ENCODE data around the gene WDR45B. TPM values are rescaled to one million over a fixed set of nuclear protein-coding genes. Genes with fewer than 3 reads are reported as not detected.

WDR45B gene
- polyA plus RNA-seq, 1 experiment, result 141 TPM

DNA sequence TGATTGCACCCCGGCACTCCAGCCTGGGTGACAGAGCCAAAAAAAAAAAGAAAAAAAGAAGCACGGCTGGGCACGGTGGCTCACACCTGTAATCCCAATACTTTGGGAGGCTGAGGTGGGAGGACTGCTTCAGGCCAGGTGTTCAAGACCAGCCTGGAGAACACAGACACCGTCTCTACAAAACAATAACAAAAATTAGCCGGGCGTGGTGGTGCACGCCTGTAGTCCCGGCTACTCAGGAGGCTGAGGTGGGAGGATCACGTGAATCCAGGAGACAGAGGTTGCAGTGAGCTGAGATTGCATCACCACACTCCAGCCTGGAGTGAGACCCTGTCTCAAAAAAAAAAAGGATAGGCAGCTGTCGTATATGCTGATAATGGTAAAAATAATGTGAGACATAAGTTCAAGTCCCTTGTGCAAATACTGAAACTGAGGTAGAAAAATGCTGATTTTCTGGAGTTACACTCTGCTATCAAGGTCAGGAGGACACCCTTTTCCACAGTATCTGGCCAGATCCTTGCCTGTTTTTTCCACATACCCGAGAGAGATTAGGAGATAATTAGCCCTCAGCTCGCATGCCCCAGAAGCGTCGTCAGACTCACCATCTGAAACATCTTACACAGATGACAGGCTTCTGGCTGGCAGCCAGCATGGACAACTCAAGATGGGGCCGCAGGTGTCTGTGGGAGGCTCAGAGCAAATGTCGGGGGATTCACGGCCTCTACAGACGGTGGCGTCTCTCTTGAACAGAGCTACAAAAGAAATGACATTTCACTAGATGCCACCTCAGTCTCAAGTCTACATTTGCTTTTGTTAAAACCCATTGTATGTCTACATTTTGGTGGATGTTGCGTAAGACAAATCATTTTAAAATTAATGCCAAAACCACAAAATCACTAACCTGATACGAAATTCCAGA is 36.8 kb downstream of the WDR45B start:
- TF ChIP-seq, protein P1, sequence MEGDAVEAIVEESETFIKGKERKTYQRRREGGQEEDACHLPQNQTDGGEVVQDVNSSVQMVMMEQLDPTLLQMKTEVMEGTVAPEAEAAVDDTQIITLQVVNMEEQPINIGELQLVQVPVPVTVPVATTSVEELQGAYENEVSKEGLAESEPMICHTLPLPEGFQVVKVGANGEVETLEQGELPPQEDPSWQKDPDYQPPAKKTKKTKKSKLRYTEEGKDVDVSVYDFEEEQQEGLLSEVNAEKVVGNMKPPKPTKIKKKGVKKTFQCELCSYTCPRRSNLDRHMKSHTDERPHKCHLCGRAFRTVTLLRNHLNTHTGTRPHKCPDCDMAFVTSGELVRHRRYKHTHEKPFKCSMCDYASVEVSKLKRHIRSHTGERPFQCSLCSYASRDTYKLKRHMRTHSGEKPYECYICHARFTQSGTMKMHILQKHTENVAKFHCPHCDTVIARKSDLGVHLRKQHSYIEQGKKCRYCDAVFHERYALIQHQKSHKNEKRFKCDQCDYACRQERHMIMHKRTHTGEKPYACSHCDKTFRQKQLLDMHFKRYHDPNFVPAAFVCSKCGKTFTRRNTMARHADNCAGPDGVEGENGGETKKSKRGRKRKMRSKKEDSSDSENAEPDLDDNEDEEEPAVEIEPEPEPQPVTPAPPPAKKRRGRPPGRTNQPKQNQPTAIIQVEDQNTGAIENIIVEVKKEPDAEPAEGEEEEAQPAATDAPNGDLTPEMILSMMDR (IDR thresholded peaks at IDR 0.05; ENCODE audit: insufficient read depth, low read depth, low read length), result no peak
- ChIA-PET POLR2A (no interaction called here), CTCF (interaction anchor here (0.7 kb wide), 1 partner anchor 20 kb away, joined by 3 read pairs; no protein-coding TSS in a partner anchor)
- DNase-seq (ENCODE audit: low read depth), result no peak
- Histone ChIP-seq H3K4me3 (ENCODE audit: low read depth, low read length) (no peak overlapping the region), H3K27me3 (ENCODE audit: control insufficient read depth, insufficient read depth, low read length) (no peaks in the 10 kb centered on the region), H3K36me3 (ENCODE audit: control insufficient read depth, insufficient read depth, low read length) (peaks cover 12% of the 10 kb centered on the region)

DNA sequence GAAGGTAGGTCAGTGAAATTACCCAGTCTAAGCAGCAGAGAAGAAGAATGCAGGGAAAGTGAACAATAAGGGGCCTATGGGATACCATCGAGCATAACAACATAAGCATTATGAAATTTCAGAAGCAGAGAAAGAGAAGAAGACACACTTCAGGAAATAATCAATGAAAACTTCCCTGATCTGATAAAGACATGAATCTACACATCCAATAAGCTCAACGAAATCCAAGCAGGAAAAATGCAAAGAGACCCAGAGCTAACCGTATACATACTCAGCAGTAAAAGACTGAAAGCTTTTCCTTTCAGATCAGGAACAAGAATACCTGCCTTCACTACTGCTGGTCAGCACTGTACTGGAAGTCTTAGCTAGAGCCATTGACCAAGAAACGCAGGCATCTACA is 38.6 kb downstream of the WDR45B start:
- Histone ChIP-seq H3K27me3 (ENCODE audit: control insufficient read depth, insufficient read depth, low read length) (no peaks in the 10 kb centered on the region), H3K36me3 (ENCODE audit: control insufficient read depth, insufficient read depth, low read length) (peaks cover 8% of the 10 kb centered on the region), H3K4me3 (ENCODE audit: low read depth, low read length) (no peak overlapping the region)
- TF ChIP-seq, protein P1 (IDR thresholded peaks at IDR 0.05; ENCODE audit: insufficient read depth, low read depth, low read length), result no peak
- no peak for DNase-seq (ENCODE audit: low read depth)
- CTCF ChIA-PET, result no interaction called here
- POLR2A ChIA-PET, result no interaction called here

- ChIA-PET POLR2A (no interaction called here), CTCF (interaction anchor here (1.0 kb wide), 1 partner anchor 13 kb away, joined by 3 read pairs; no protein-coding TSS in a partner anchor)
- peaks cover 11% of the 10 kb centered on the region for H3K36me3 ChIP-seq (ENCODE audit: control insufficient read depth, insufficient read depth, low read length)
- no peaks in the 10 kb centered on the region for H3K27me3 ChIP-seq (ENCODE audit: control insufficient read depth, insufficient read depth, low read length)
- DNase-seq (ENCODE audit: low read depth), result no peak
- TF ChIP-seq, protein P1 (IDR thresholded peaks at IDR 0.05; ENCODE audit: insufficient read depth, low read depth, low read length), result no peak
- H3K4me3 ChIP-seq (ENCODE audit: low read depth, low read length), result no peak overlapping the region
Measured at GRCh38 chr17:82608816-82609215, 39.4 kb downstream of the WDR45B start.

DNA sequence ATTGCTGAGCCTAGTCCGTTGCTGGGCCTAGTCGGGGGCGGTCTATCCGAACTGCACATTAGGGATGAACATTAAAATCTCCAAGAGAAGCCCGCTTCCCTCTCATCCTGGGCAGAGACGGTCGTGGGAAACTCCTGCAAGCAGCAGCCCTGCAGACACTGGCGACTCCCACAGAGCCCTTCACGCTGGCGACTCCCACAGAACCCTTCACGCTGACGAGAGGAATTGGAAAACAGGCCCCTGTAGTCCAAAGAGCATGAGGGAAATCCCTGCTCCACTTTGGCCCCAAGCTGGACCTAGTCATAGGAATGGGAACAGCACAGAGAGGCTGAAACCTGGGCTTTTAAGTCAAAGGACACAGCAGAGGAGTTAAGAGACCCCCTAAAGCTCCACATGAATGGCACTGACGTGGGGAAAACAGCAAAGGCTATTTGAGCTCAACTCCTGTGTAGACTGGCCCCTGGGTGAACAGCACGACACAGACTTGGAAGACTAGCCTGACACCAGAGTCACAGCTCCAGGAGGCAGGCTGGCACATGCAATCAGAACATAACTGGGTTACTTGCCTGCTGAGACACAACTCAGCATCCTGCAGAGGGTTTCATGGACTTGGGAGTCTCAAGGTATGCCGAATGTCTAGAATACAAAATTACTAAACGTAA is 42.2 kb downstream of the WDR45B start:
- CTCF ChIA-PET, result no interaction called here
- H3K36me3 ChIP-seq (ENCODE audit: control insufficient read depth, insufficient read depth, low read length), result peaks cover 28% of the 10 kb centered on the region

More for the DNA sequence above, 42.2 kb downstream of the WDR45B start:
- POLR2A ChIA-PET, result no interaction called here
- TF ChIP-seq, protein P1 (IDR thresholded peaks at IDR 0.05; ENCODE audit: insufficient read depth, low read depth, low read length), result no peak
- DNase-seq (ENCODE audit: low read depth), result no peak
- Histone ChIP-seq H3K27me3 (ENCODE audit: control insufficient read depth, insufficient read depth, low read length) (no peaks in the 10 kb centered on the region), H3K4me3 (ENCODE audit: low read depth, low read length) (no peak overlapping the region)

All from BJ (cell line).